Hematopoietic multipotent progenitor cell (in vitro differentiated cells): ENCODE measurements around the gene MX2. TPM values are rescaled to one million over a fixed set of nuclear protein-coding genes. Genes with fewer than 3 reads are reported as not detected.
"Not testable (repeated sequence)": the region's sequence is repeated elsewhere in the genome, so short reads cannot be mapped to it uniquely, and the experiment has no call there.

ENCODE experiments used
- DNase-seq, 3 donors: peaks; one replicate each; pipeline ENCODE4 v3.0.0-alpha.2; 2011 to 2015; ENCODE audit warnings: low read depth in 2 of 3, low spot score in 2 of 3
- total RNA-seq: library from RNA; depleted of rRNA; stranded (reverse); fragments of >200 nt; gene quantifications from one replicate; pipeline ENCODE4 v1.2.3, GENCODE V29; 2012

MX2 gene
- total RNA-seq, 1 donor, result 25.3 TPM

DNA sequence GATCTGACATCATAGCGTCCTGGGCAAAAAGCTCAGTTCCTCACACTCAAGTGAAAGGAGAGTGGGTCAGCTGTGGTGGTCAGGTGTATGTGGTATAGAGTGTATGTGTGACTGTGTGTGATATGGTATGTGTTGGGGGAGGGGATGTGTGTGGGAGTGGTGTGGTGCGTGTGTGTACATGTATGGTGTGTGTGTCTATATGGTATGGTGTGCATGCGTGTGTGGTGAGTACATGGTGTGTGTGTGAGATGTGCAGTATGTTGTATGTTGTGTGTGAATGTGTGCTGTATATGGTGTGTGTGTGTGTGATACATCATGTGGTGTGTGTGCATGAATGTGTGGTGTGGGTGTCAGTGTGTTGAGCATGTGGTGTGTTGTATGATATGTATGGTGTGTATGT, 24.3 kb upstream of the MX2 start:
- DNase-seq, result no peak

DNA sequence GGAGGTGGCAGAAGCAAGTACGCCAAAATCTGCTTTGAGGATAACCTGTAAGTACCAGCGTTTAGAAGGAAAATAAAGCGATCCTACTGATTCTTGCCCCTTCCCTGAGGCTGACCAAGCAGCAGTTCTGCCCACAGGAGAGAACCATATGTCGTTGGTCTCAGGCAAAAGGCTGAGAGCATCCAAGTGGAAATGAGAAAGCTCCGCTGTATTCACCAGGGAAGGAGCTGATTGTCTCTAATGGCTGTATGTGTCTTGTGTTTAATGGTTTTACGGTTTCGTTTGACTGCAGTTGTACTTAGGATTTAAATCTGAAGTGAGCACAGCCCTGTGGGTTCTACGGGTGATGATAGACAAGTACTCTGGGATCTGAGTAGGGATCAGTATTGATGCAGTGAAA, 23.4 kb upstream of the MX2 start:
- DNase-seq, result no peak

- DNase-seq, result no peak
Observed at GRCh38 chr21:41342035-41342434, 19.8 kb upstream of the MX2 start.

DNA sequence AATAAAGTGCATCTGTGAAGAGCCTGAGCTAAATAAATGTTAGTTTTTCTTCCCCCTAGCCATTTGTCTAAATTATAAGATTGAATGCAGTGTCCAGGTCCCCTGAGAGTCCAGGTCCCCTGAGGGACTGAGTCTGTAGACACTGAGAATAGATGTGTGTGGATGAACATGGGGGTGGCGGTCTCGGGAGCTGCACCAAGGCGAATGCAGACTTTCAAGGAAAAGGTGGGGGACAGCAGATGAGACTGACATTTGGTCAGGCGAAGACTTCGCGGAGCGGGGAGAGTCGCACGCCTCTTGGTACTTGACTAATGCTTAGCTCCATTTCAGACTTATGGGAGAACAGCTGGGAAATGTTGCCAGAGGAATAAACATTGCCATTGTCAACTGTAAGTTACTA, 17.7 kb upstream of the MX2 start:
- no peak for DNase-seq

- DNase-seq, result no peak
Observed at GRCh38 chr21:41345356-41345755, 16.5 kb upstream of the MX2 start.

DNA sequence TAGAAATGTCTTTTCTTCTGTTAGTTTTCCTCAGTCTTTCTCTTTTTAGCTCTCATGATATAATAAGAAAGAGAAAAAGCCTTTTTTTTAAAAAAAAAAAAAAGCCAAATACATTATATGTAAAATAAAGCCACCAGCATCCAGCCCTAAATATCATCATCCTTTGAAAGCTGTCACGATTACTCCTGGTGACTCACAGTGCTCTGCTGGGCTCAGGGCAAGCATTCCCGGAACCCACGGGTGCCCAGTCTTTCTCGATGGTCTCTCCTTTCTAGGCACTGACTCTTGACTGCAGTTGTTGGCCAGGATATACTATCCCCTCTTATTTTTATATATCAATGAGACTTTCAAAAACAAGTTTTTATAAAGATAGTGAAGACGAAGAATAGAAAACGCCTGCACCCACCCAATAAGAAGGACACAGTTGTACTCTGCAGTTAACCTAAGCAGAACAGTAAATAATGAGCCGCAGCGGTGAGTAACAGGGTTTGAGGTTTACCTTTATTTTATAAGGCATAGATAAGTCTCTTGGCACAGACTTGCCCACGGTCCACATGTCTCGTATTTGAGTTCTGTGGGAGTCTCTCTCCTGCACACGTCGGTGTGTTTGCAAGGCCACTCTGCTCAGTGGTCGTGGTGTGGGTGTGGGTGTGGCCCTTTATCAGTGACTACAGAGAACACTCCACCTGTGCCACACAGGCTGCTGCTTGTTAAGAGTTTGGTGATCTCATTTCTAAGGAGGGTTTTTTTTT, 15.7 kb upstream of the MX2 start:
- DNase-seq, result no peak

DNA sequence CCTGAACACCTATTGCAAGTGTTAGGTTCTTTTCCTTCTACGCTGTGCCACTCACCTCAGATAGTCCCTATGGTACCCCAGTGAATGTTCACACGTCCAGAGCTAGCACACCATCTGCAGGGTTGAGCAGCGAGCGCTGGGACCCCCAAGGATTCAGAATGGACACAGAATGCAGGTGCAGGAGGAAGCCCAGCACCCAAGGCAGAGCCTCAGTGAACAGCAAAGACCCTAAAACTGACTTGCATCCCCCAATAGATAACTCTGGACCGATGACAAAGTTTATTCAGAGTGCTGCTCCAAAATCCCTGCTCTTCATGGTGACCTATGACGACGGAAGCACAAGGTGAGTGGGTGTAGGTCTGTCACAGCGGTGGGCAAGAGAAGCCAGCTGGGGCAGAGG, 15.1 kb upstream of the MX2 start:
- no peak for DNase-seq

DNA sequence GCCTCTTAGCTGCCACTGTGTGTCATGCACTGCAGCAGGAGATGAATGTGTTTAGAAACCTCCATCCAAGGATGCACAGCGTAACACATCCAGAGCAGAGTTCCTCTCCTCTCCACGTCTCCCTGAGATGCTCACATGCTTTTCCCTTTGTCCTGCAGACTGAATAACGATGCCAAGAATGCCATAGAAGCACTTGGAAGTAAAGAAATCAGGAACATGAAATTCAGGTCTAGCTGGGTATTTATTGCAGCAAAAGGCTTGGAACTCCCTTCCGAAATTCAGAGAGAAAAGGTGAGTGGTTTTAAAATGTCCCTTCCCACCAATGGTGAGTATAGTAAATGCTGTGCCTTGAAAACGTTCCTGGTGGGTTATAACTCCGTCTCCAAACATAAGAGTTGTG, 13.4 kb upstream of the MX2 start:
- DNase-seq, result no peak

- no peak for DNase-seq
Observed at GRCh38 chr21:41349126-41349525, 12.7 kb upstream of the MX2 start.

- no peak for DNase-seq
Observed at GRCh38 chr21:41349619-41350390, 12.0 kb upstream of the MX2 start.

GRCh38 chr21:41350436-41351155, 11.2 kb upstream of the MX2 start:
- no peak for DNase-seq

- DNase-seq, result no peak
Observed at GRCh38 chr21:41357546-41357945, 4.3 kb upstream of the MX2 start.

DNA sequence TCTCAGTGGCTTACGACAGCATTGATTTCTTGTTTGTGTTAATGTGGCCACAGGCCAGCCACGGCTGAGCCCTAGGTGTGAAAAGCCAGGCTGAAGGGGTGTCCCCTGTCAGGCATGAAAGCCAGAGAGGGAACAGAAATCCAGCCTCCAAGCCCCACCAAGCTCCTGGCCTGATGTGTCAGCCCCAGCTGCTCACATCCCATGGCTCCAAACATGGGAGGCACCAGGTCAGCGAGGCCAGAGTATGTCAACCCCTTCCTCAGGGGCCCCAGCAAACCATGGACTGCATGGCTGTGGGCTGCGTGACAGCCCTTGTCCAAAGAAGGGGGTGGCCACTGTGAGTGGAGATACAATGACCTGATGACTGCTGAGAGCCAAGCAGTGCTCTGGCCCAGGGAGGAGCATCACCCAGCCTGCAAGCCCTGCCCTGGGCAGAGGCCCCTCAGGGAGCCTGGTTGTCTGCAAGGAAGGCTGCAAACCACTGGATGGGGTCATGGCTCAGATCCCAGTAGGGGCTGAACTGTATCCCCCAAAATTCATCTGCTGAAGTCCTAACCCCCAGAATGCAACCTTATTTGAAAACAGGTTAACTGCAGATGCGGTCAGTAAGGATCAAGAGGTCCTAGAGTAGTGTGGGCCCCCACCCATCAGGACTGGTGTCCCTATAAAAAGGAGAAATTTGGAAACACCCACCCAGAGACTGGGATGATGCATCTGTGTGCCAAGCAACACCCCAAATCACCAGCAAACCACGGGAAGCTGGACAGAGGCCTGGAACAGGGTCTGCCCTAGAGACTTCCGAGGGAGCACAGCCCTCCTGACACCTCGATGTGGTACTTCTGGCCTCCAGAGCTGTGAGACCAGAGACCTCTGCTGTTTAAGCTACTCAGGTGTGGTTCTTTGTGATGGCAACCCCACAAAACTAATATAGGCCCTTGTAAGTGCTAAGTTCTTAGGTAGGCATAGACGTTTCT, 3.3 kb upstream of the MX2 start:
- DNase-seq, result no peak

- DNase-seq, result no peak
Observed at GRCh38 chr21:41359286-41359685, 2.5 kb upstream of the MX2 start.

GRCh38 chr21:41359754-41360071, 2.1 kb upstream of the MX2 start:
- DNase-seq, result not testable (repeated sequence)

GRCh38 chr21:41360072-41360821, 1.6 kb upstream of the MX2 start:
- DNase-seq, result no peak

GRCh38 chr21:41361053-41361785, 608 bp upstream of the MX2 start:
- no peak for DNase-seq

- DNase-seq, result no peak
Observed at GRCh38 chr21:41362605-41363369, 960 bp downstream of the MX2 start.
